Measurements from ENCODE around the gene PDS5B. TPM values are rescaled to one million over a fixed set of nuclear protein-coding genes. Genes with fewer than 3 reads are reported as not detected.

PDS5B gene
- total and polyA plus RNA-seq, 2 experiments from 2014 or later, result 13.4 to 14.2 TPM

DNA sequence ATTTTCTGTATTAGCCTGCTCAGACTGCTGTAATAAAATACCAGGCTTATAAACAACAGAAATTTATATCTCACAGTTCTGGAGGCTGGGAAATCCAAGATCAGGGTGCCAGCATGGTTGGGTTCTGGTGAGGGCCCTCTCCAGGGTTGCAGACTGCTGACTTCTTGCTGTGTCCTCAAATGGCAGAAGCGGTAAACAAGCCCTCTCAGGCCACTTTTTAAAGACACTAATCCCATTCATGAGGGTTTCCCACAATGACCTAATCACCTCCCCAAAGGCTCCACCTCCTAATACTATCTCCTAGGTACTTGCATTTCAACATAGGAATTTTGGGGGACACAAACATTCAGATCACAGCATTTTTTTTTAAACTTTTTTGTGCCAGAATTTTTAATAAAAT is 159.3 kb downstream of the PDS5B start:
- no peak overlapping the region for H3K4me2 ChIP-seq (ENCODE audit: unreplicated experiment)

GRCh38 chr13:32746474-32746873 is 160.2 kb downstream of the PDS5B start:
- Histone ChIP-seq H3K4me3 (no peak overlapping the region), H3K36me3 (ENCODE audit: low read depth) (peaks cover 13% of the 10 kb centered on the region; the same call in 1 of the 2 replicates), H4K20me1 (ENCODE audit: insufficient read depth) (no peaks in the 10 kb centered on the region), H3F3A (ENCODE audit: insufficient read depth) (no peaks in the 10 kb centered on the region), H3K9me3 (ENCODE audit: low read depth) (no peaks in the 10 kb centered on the region), H3K79me2 (ENCODE audit: insufficient read depth) (no peaks in the 10 kb centered on the region), H3K27me3 (replicated peaks; ENCODE audit: insufficient read depth) (no peaks in the 10 kb centered on the region), H3K9me2 (ENCODE audit: insufficient read depth) (no peaks in the 10 kb centered on the region), H3K27ac (no peak overlapping the region), H3K4me1 (ENCODE audit: insufficient read depth) (no peaks in the 10 kb centered on the region), H3K9ac (no peak overlapping the region), H2AFZ (no peak overlapping the region), H3K4me2 (ENCODE audit: unreplicated experiment) (no peak overlapping the region)
- DNase-seq, result no peak
- 96 to 99% methylated on average over 3 of the region's 3 CpGs for WGBS, 2 experiments (ENCODE audit: low coverage in 1 of 2, low lambda C conversion rate in 2 of 2, missing lambda C conversion rate in 2 of 2)
- in situ Hi-C loops (cut with MboI), result no loop called here
- TF ChIP-seq EZH2 (IDR thresholded peaks at IDR 0.05; ENCODE audit: insufficient read depth, poor library complexity, severe bottlenecking), result no peak
- no peak for TF ChIP-seq EZH2phosphoT487 (IDR thresholded peaks at IDR 0.05; ENCODE audit: insufficient read depth, low read depth)

More for the DNA sequence above, 159.3 kb downstream of the PDS5B start:
- DNase-seq, result no peak
- Histone ChIP-seq H3K4me1 (ENCODE audit: insufficient read depth) (no peaks in the 10 kb centered on the region), H3K27ac (no peak overlapping the region), H3K36me3 (ENCODE audit: low read depth) (peaks cover 13% of the 10 kb centered on the region; the same call in 1 of the 2 replicates), H3K9me3 (ENCODE audit: low read depth) (no peaks in the 10 kb centered on the region), H3K9me2 (ENCODE audit: insufficient read depth) (no peaks in the 10 kb centered on the region), H3K79me2 (ENCODE audit: insufficient read depth) (no peaks in the 10 kb centered on the region), H4K20me1 (ENCODE audit: insufficient read depth) (no peaks in the 10 kb centered on the region), H3K9ac (no peak overlapping the region), H3F3A (ENCODE audit: insufficient read depth) (no peaks in the 10 kb centered on the region), H3K27me3 (replicated peaks; ENCODE audit: insufficient read depth) (no peaks in the 10 kb centered on the region), H3K4me3 (no peak overlapping the region), H2AFZ (no peak overlapping the region)
- in situ Hi-C loops (cut with MboI), result no loop called here
- WGBS, 2 experiments (ENCODE audit: low coverage in 1 of 2, low lambda C conversion rate in 2 of 2, missing lambda C conversion rate in 2 of 2), result 100% methylated on average over 1 of the region's 1 CpG
- TF ChIP-seq EZH2 (IDR thresholded peaks at IDR 0.05; ENCODE audit: insufficient read depth, poor library complexity, severe bottlenecking) (no peak), EZH2phosphoT487 (IDR thresholded peaks at IDR 0.05; ENCODE audit: insufficient read depth, low read depth) (no peak)

DNA sequence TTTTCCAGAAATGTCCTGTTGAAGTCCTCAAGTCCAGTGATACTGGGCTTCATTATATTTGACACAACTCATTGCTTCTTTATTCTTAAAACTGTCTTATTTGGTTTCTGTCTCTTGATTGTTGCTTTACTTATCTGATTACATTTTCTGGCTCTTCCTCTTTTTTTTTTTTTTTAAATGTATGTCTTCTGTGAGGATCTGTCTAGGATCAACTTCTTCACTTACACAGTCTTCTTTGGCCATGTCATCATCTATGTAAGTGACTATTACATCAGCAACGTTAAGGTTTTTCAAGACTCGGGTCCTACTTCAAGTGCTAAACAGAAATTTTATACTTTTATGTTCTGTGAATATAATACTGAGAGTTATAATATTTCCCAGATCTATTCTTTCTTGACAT is 162.1 kb downstream of the PDS5B start:
- Histone ChIP-seq H3K9me2 (ENCODE audit: insufficient read depth) (no peaks in the 10 kb centered on the region), H3K9ac (no peak overlapping the region), H3K79me2 (ENCODE audit: insufficient read depth) (no peaks in the 10 kb centered on the region), H3K4me2 (ENCODE audit: unreplicated experiment) (no peak overlapping the region), H3K27me3 (replicated peaks; ENCODE audit: insufficient read depth) (no peaks in the 10 kb centered on the region), H3K36me3 (ENCODE audit: low read depth) (peaks cover 15% of the 10 kb centered on the region; the same call in 1 of the 2 replicates), H3K4me3 (no peak overlapping the region), H3K27ac (no peak overlapping the region), H3F3A (ENCODE audit: insufficient read depth) (no peaks in the 10 kb centered on the region), H4K20me1 (ENCODE audit: insufficient read depth) (no peaks in the 10 kb centered on the region), H2AFZ (no peak overlapping the region), H3K9me3 (ENCODE audit: low read depth) (no peaks in the 10 kb centered on the region), H3K4me1 (ENCODE audit: insufficient read depth) (no peaks in the 10 kb centered on the region)
- 97 to 100% methylated on average over 2 of the region's 2 CpGs for WGBS, 2 experiments (ENCODE audit: low coverage in 1 of 2, low lambda C conversion rate in 2 of 2, missing lambda C conversion rate in 2 of 2)
- TF ChIP-seq EZH2 (IDR thresholded peaks at IDR 0.05; ENCODE audit: insufficient read depth, poor library complexity, severe bottlenecking), result no peak
- no peak for TF ChIP-seq EZH2phosphoT487 (IDR thresholded peaks at IDR 0.05; ENCODE audit: insufficient read depth, low read depth)
- DNase-seq, result no peak
- in situ Hi-C loops (cut with MboI), result no loop called here

- TF ChIP-seq EZH2phosphoT487 (IDR thresholded peaks at IDR 0.05; ENCODE audit: insufficient read depth, low read depth), result no peak
- no peak for TF ChIP-seq EZH2 (IDR thresholded peaks at IDR 0.05; ENCODE audit: insufficient read depth, poor library complexity, severe bottlenecking)
- no peaks in the 10 kb centered on the region for H4K20me1 ChIP-seq (ENCODE audit: insufficient read depth)
- H3K4me1 ChIP-seq (ENCODE audit: insufficient read depth), result no peaks in the 10 kb centered on the region
- H3K79me2 ChIP-seq (ENCODE audit: insufficient read depth), result no peaks in the 10 kb centered on the region
- H3K9me2 ChIP-seq (ENCODE audit: insufficient read depth), result no peaks in the 10 kb centered on the region
- no peak overlapping the region for H2AFZ ChIP-seq
- H3F3A ChIP-seq (ENCODE audit: insufficient read depth), result no peaks in the 10 kb centered on the region
- H3K27me3 ChIP-seq (replicated peaks; ENCODE audit: insufficient read depth), result no peaks in the 10 kb centered on the region
- H3K9me3 ChIP-seq (ENCODE audit: low read depth), result no peaks in the 10 kb centered on the region
- no peak for DNase-seq
- H3K4me3 ChIP-seq, result no peak overlapping the region
- no peak overlapping the region for H3K9ac ChIP-seq
- 97 to 98% methylated on average over 4 of the region's 4 CpGs for WGBS, 2 experiments (ENCODE audit: low coverage in 1 of 2, low lambda C conversion rate in 2 of 2, missing lambda C conversion rate in 2 of 2)
- H3K27ac ChIP-seq, result no peak overlapping the region
- peaks cover 26% of the 10 kb centered on the region; the same call in 1 of the 2 replicates for H3K36me3 ChIP-seq (ENCODE audit: low read depth)
- in situ Hi-C loops (cut with MboI), result no loop called here
- H3K4me2 ChIP-seq (ENCODE audit: unreplicated experiment), result no peak overlapping the region
These were observed 165.1 kb downstream of the PDS5B start for GRCh38 chr13:32751340-32751739.

DNA sequence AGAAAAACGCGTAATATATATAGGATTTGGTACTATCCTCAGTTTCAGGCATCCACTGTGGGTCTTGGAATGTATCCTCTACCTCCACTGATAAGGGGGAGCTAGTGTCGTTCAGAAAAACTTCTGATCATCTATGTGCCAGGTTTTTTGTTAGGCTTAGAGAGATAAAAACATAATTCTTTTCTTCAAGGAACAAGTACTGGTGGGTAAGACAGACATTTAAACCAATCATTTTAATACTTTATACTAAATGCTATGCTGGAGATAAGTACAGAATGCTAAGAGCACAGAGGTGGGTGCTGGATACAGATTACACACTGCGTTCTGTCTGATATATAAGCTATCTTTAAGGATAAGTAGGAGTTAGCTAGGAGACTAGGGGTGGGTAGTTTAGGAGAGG is 166.1 kb downstream of the PDS5B start:
- Histone ChIP-seq H4K20me1 (ENCODE audit: insufficient read depth) (no peaks in the 10 kb centered on the region), H3K9me2 (ENCODE audit: insufficient read depth) (no peaks in the 10 kb centered on the region), H3K27me3 (replicated peaks; ENCODE audit: insufficient read depth) (no peaks in the 10 kb centered on the region), H3K9ac (no peak overlapping the region), H3F3A (ENCODE audit: insufficient read depth) (no peaks in the 10 kb centered on the region), H3K4me1 (ENCODE audit: insufficient read depth) (no peaks in the 10 kb centered on the region), H3K9me3 (ENCODE audit: low read depth) (no peaks in the 10 kb centered on the region), H2AFZ (no peak overlapping the region), H3K36me3 (ENCODE audit: low read depth) (0 out of 2 replicates have a peak, but pooled peaks cover 16% of the 10 kb centered on the region), H3K79me2 (ENCODE audit: insufficient read depth) (no peaks in the 10 kb centered on the region), H3K4me3 (no peak overlapping the region), H3K4me2 (ENCODE audit: unreplicated experiment) (no peak overlapping the region), H3K27ac (no peak overlapping the region)
- in situ Hi-C loops (cut with MboI), result no loop called here
- DNase-seq, result no peak
- 94 to 97% methylated on average over 4 of the region's 4 CpGs for WGBS, 2 experiments (ENCODE audit: low coverage in 1 of 2, low lambda C conversion rate in 2 of 2, missing lambda C conversion rate in 2 of 2)
- TF ChIP-seq EZH2 (IDR thresholded peaks at IDR 0.05; ENCODE audit: insufficient read depth, poor library complexity, severe bottlenecking) (no peak), EZH2phosphoT487 (IDR thresholded peaks at IDR 0.05; ENCODE audit: insufficient read depth, low read depth) (no peak)
